GM12865 (cell line): ENCODE measurements around the gene YPEL2.

ENCODE experiments used
- DNase-seq: peaks from one replicate; pipeline ENCODE4 v3.0.0; 2010; ENCODE audit warnings: low read depth
- H3K4me3 ChIP-seq: 2 replicates; pipeline ENCODE4 v1.5.1; 2011; ENCODE audit warnings: mild to moderate bottlenecking, low read depth, low read length, control low read depth
- CTCF ChIP-seq: IDR thresholded peaks from 2 replicates; pipeline ENCODE4 v1.5.1; 2011; ENCODE audit warnings: low read length, control low read depth, low read depth, inconsistent platforms; ENCODE audit not compliant: insufficient read depth; ENCODE audit errors: missing control alignments

The YPEL2 gene

GRCh38 chr17:59377410-59377809, 46.0 kb downstream of the YPEL2 start:
- no peak for TF ChIP-seq CTCF
- no peak for DNase-seq
- no peak overlapping the region for H3K4me3 ChIP-seq

DNA sequence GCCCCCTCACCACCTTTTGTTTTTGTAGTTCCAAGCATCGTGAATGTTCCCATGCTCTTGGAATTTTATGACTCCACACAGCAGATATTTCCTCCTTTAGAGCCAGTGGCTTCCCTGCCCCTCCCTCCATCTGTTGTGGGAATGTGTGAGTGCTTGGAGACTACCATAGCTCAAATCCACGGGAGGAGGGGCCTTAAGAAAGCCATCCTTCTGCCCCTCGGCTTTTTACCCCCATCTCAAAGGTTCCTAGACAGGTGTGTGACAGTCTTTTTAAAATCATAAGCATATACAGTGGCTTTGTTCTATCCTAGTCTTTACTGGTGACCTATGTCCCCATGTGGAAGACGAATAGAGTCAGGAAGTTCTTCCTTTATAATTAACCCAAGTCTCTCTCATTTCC, 47.2 kb downstream of the YPEL2 start:
- no peak overlapping the region for H3K4me3 ChIP-seq
- TF ChIP-seq CTCF: no peak
- DNase-seq: no peak

- no peak for TF ChIP-seq CTCF
- H3K4me3 ChIP-seq: no peak overlapping the region
- no peak for DNase-seq
These were observed 49.0 kb downstream of the YPEL2 start for GRCh38 chr17:59380474-59380873.

- DNase-seq: no peak
- H3K4me3 ChIP-seq: no peak overlapping the region
- no peak for TF ChIP-seq CTCF
These were observed 50.5 kb downstream of the YPEL2 start for GRCh38 chr17:59381716-59382570.

- no peak overlapping the region for H3K4me3 ChIP-seq
- no peak for DNase-seq
- no peak for TF ChIP-seq CTCF
These were observed 52.4 kb downstream of the YPEL2 start for GRCh38 chr17:59383893-59384292.

GRCh38 chr17:59387351-59388068, 56.1 kb downstream of the YPEL2 start:
- no peak for DNase-seq
- TF ChIP-seq CTCF: no peak
- H3K4me3 ChIP-seq: no peak overlapping the region
